HEK293T (cell line): Measurements from ENCODE around the gene CCDC9.

ENCODE experiments used
- BHLHE40 ChIP-seq: fragments of 450-650 bp; IDR thresholded peaks from 2 replicates; pipeline ENCODE4 v1.6.1; 2016; ENCODE audit warnings: mild to moderate bottlenecking, moderate library complexity, borderline replicate concordance
- FOXK2 ChIP-seq: fragments of 450-650 bp; IDR thresholded peaks from 2 replicates; pipeline ENCODE4 v1.6.1; 2016; ENCODE audit warnings: mild to moderate bottlenecking

DNA sequence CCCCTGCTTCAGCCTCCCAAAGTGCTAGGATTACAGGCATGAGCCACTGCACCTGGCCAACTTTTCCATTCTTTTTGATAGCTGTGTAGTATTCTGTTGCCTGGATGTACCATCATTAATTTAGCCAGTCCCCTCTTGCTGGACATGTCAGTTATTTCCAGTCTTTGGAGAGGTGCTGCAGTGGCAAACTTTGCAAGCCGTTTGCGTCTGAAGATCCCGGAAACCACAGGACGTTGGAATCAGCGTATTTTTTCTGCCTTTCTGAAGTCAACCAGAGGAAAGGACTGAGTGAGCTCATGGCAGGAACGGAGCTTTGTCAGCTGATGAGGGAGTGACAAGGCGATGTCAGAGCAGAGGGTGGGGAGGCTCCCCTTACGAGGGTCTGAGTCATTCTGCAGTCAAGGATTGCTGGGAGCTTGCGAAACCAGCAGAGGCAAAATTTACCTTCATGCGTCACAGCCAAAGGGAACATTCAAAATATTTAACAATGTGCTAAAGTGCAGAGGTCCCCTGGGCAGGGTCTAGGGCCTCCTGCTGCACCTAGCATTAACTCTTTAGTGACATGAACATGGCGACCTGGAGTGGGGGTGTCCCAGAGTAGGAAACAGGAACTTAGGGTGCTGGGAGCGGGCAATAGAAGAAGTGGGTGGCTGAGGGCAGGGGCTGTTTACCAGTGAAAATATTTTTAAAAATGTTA, 58.9 kb downstream of the CCDC9 start:
- TF ChIP-seq BHLHE40 (no peak), FOXK2 (no peak)
